Lower leg skin (tissue), 4 donors: ENCODE data around the gene BMP2K. TPM values are rescaled to one million over a fixed set of nuclear protein-coding genes. Genes with fewer than 3 reads are reported as not detected.

Experiments
- DNase-seq, 2 donors: peaks; one replicate each; pipeline ENCODE4 v3.0.0-alpha.2; 2019; ENCODE audit warnings: low spot score in 2 of 2
- H3K4me3 ChIP-seq: fragments of 200-600 bp; sonication (generic); 2 replicates; pipeline ENCODE4 v1.5.1; 2017; ENCODE audit warnings: mild to moderate bottlenecking, low read depth; ENCODE audit not compliant: poor library complexity, severe bottlenecking
- POLR2A ChIP-seq, 2 donors: fragments of 450-650 bp; IDR thresholded peaks; one replicate each; pipeline ENCODE4 v1.6.1; 2016 to 2017; ENCODE audit warnings: antibody characterized with exemption in 2 of 2, mild to moderate bottlenecking in 1 of 2, moderate library complexity in 1 of 2
- WGBS, 2 donors: methylation state at CpG; one replicate each; pipeline ENCODE4 v1.1.5; 2018; 5-methylcytosine and 5-hydroxymethylcytosine counted together
- intact Hi-C: fragments of 100-400 bp; cut with DNase I; formaldehyde crosslinking; loops from one replicate; pipeline ENCODE4 v1.15.0; 2023; ENCODE audit warnings: low total_unique reads
- microRNA-seq, 2 donors: library from miRNA; unstranded; fragments of <30 nt; microRNA quantifications; one replicate each; pipeline ENCODE4, GENCODE V29; 2016; ENCODE audit warnings: borderline replicate concordance in 2 of 2, borderline number of aligned reads in 1 of 2
- total RNA-seq, 4 donors: library from RNA; depleted of rRNA; stranded (reverse); fragments of >200 nt; gene quantifications; one replicate each; pipeline ENCODE4 v1.1.0, GENCODE V29; 2016
- TF ChIP-seq, protein P1 (sequence below), 3 donors: fragments of 450-650 bp; IDR thresholded peaks; one replicate each; pipeline ENCODE4 v1.5.1; 2016; ENCODE audit warnings: antibody characterized with exemption in 3 of 3, mild to moderate bottlenecking in 3 of 3, moderate library complexity in 2 of 3

The BMP2K gene
- total RNA-seq, 4 donors from 2014 or later = 19.0 to 31.4 (median 25.8) TPM

DNA sequence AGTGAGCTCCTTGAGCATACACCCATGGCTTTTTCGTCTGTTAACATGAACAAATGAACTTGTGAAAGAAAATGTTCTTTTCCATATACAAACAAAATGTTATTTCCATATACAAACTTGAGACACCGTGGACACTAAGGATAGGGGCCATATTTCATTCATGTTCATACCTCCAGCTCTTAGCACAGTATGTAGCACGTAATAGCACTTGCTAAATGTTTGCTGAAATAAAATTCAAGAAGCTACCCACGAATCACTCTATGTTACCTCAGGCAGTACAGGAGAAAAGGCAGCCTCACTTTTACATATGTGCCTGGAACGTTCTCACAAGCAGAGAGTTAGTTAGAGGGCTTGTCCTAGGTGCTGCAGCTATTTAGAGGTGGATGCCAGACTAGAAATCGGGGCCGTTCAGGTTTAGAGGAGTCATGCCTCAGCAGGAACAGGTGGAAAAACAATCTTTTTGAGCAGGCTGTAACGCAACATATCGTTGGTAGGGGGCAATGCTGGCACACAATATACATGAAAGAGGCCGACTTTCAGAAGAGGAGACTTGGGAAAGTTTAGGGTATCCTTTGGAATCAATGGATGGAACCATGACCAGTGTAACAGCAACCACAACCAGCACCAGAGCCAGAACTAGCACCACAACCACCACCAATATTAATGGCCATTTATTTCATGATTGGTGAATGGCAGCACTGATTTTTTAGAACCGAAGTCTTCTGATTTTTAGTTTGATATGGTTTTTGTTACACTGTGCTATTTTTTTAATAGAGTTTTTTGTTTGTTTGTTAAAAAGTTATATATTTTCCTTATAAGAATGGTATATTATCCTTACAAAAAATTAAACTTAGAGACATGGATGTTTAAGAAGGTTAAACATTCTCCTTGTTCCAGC lies 177.9 kb downstream of the BMP2K start:
- TF ChIP-seq, protein P1, sequence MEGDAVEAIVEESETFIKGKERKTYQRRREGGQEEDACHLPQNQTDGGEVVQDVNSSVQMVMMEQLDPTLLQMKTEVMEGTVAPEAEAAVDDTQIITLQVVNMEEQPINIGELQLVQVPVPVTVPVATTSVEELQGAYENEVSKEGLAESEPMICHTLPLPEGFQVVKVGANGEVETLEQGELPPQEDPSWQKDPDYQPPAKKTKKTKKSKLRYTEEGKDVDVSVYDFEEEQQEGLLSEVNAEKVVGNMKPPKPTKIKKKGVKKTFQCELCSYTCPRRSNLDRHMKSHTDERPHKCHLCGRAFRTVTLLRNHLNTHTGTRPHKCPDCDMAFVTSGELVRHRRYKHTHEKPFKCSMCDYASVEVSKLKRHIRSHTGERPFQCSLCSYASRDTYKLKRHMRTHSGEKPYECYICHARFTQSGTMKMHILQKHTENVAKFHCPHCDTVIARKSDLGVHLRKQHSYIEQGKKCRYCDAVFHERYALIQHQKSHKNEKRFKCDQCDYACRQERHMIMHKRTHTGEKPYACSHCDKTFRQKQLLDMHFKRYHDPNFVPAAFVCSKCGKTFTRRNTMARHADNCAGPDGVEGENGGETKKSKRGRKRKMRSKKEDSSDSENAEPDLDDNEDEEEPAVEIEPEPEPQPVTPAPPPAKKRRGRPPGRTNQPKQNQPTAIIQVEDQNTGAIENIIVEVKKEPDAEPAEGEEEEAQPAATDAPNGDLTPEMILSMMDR (IDR thresholded peaks at IDR 0.05) = no peak
- no peak for TF ChIP-seq POLR2A (IDR thresholded peaks at IDR 0.05)
- WGBS, 2 donors = 50 to 53% methylated on average over 11 of the region's 11 CpGs
- no peak overlapping the region for H3K4me3 ChIP-seq
- no peak for DNase-seq
- intact Hi-C loops = loop anchor here (5.0 kb wide), 1 partner anchor 1263 kb away; no protein-coding TSS in a partner anchor

DNA sequence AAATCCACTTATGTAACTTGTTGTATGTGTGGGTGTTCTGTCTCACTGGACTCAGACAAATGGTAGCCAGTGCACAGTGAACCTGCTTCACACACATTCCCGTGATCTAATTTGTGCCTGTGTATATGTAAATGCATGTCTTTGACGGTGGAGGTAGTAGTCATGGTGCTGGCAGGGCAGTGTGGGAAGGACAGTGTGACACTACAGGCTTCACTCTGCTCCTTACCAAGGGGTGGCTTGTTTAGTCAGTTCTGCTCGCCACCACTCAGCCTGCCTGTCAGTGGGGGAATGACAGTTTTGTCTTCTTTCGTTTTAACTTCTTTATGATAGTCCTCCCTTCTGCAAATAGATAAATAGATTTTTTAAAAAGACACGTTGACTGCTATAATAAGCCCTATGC lies 180.8 kb downstream of the BMP2K start:
- intact Hi-C loops = no loop called here
- 85 to 89% methylated on average over 5 of the region's 5 CpGs for WGBS, 2 donors
- no peak for DNase-seq
- H3K4me3 ChIP-seq = no peak overlapping the region
- TF ChIP-seq, protein P1 (IDR thresholded peaks at IDR 0.05) = no peak
- no peak for TF ChIP-seq POLR2A (IDR thresholded peaks at IDR 0.05)

DNA sequence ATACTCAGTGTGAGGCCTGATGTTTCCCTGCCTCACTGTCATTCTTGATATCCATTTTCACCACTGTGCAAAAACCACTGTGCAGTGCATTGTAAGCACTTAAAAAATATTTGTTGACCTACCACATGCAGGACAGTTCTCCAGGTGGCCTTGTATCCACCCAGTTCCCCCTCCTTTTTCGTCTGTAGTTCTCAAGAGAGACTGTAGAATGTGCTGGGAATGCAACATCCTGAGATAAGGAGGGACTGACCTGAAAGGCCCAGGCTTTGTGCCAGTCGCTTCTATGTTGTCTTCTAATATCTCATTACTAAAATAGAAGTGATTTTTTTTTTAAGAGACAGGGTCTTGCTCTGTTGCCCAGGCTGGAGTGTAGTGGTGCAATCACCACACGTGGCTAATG lies 184.8 kb downstream of the BMP2K start:
- 86 to 89% methylated on average over 3 of the region's 3 CpGs for WGBS, 2 donors
- no peak for DNase-seq
- no peak overlapping the region for H3K4me3 ChIP-seq
- intact Hi-C loops = no loop called here
- TF ChIP-seq POLR2A (IDR thresholded peaks at IDR 0.05) = no peak
- TF ChIP-seq, protein P1 (IDR thresholded peaks at IDR 0.05) = no peak

Small RNA genes lying within 50 kb of the gene (microRNA-seq; reads per million reads assigned to microRNA genes)
- gene MIR5096 = 0 reads per million in 2 donors

Other genes with a start within 250 kb of the BMP2K start
- gene ANXA3, start 224.6 kb upstream of the BMP2K start, total RNA-seq = 10 to 100 TPM; 13.5 to 34.3 (median 21.2) TPM
- 10 to 100 TPM; 11.8 to 17.5 (median 14.3) TPM for gene PAQR3, start 163.1 kb downstream of the BMP2K start, total RNA-seq